Common myeloid progenitor, CD34-positive (primary cell): ENCODE data around the gene CCDC122.
A peak's percentile ranks its signal among the peaks of the same experiment; 100 is the strongest.

Source experiments
- CTCF ChIA-PET: fragments of 350-600 bp; sonication (Branson Sonifier 250); formaldehyde crosslinking; loops from one replicate; lab custom pipeline; 2021; ENCODE audit warnings: antibody characterized with exemption; lab: Charles Lee
- POLR2A ChIA-PET: fragments of 350-600 bp; sonication (Branson Sonifier 250); formaldehyde crosslinking; loops from one replicate; lab custom pipeline; 2021; ENCODE audit warnings: antibody characterized with exemption; lab: Charles Lee
- DNase-seq, 3 donors: peaks; one replicate each; pipeline versions ENCODE4 v3.0.0 to v3.0.0-alpha.2; 2013
- H3K27ac ChIP-seq, 2 experiments: 1 replicate in 1 of 2; 2 replicates in 1 of 2; pipeline ENCODE4 v1.7.0; 2013; ENCODE audit warnings: inconsistent platforms in 2 of 2, low read length in 2 of 2, mild to moderate bottlenecking in 2 of 2, low read depth in 1 of 2, moderate library complexity in 1 of 2; ENCODE audit not compliant: severe bottlenecking in 2 of 2, insufficient read depth in 1 of 2, poor library complexity in 1 of 2
- H3K27me3 ChIP-seq, 5 experiments: replicated peaks in 2 of 5; 1 replicate in 3 of 5; 2 replicates in 2 of 5; pipeline versions ENCODE4 v1.6.1 to v1.7.0; 2013; ENCODE audit warnings: low read length in 4 of 5, mild to moderate bottlenecking in 2 of 5, moderate library complexity in 2 of 5, inconsistent platforms in 1 of 5; ENCODE audit not compliant: insufficient read depth in 5 of 5, control insufficient read depth in 4 of 5
- H3K36me3 ChIP-seq, 4 experiments: 1 replicate in 2 of 4; 2 replicates in 2 of 4; pipeline versions ENCODE4 v1.6.1 to v1.7.0; 2013; ENCODE audit warnings: low read length in 3 of 4, control low read depth in 1 of 4, mild to moderate bottlenecking in 1 of 4; ENCODE audit not compliant: control insufficient read depth in 4 of 4, insufficient read depth in 4 of 4
- H3K4me1 ChIP-seq, 4 experiments: 1 replicate in 3 of 4; 2 replicates in 1 of 4; pipeline versions ENCODE4 v1.6.1 to v1.7.1; 2013; ENCODE audit warnings: low read length in 3 of 4, mild to moderate bottlenecking in 3 of 4, control low read depth in 1 of 4, inconsistent platforms in 1 of 4, moderate library complexity in 1 of 4; ENCODE audit not compliant: control insufficient read depth in 4 of 4, insufficient read depth in 4 of 4; ENCODE audit errors: control extremely low read depth in 1 of 4
- H3K4me3 ChIP-seq, 7 experiments: 1 replicate in 4 of 7; 2 replicates in 3 of 7; pipeline versions ENCODE4 v1.5.1 to v1.7.0; 2013; ENCODE audit warnings: mild to moderate bottlenecking in 7 of 7, low read length in 6 of 7, moderate library complexity in 6 of 7, inconsistent platforms in 2 of 7, low read depth in 2 of 7, control low read depth in 1 of 7; ENCODE audit not compliant: insufficient read depth in 4 of 7, control insufficient read depth in 1 of 7; ENCODE audit errors: extremely low read depth in 1 of 7
- H3K9me3 ChIP-seq, 5 experiments: 1 replicate in 4 of 5; 2 replicates in 1 of 5; pipeline versions ENCODE4 v1.6.1 to v1.7.1; 2013; ENCODE audit warnings: low read length in 4 of 5, mild to moderate bottlenecking in 2 of 5, inconsistent platforms in 1 of 5, low read depth in 1 of 5, moderate library complexity in 1 of 5; ENCODE audit not compliant: control insufficient read depth in 4 of 5, insufficient read depth in 2 of 5; ENCODE audit errors: control extremely low read depth in 1 of 5
- WGBS: methylation state at CpG from one replicate; pipeline ENCODE4 v1.1.5; 2013; ENCODE audit not compliant: insufficient coverage; 5-methylcytosine and 5-hydroxymethylcytosine counted together

CCDC122 gene

DNA sequence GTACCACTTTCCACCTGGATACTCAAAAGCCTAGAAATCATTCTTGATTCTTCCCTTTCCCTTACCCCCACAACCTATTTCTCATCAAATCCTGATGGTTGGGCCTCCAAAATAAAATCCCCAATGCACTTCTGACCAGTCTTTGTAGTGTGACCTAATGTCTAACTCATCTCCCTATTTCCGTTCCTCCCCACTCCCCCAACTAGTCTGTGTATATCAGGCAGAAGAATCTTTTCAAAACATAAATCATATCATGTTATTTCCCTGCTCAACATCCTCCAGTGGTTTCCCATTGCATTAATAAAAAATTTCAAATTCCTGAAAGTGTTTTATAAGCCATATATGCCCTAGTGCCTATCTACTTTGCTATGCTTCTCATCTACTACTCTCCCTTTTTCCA, 17.7 kb downstream of the CCDC122 start:
- Histone ChIP-seq H3K36me3 (peaks cover 0 to 2% (median 0%) of the 10 kb centered on the region in 4 experiments), H3K9me3 (peaks cover 0 to 7% (median 0%) of the 10 kb centered on the region in 5 experiments), H3K4me1 (no peaks in the 10 kb centered on the region), H3K27me3 (no peaks in the 10 kb centered on the region), H3K4me3 (no peak overlapping the region), H3K27ac (no peak overlapping the region)
- CTCF ChIA-PET, result no interaction called here
- WGBS, result no CpG with 5 or more reads among the region's 1 CpG
- no peak for DNase-seq
- POLR2A ChIA-PET, result no interaction called here

DNA sequence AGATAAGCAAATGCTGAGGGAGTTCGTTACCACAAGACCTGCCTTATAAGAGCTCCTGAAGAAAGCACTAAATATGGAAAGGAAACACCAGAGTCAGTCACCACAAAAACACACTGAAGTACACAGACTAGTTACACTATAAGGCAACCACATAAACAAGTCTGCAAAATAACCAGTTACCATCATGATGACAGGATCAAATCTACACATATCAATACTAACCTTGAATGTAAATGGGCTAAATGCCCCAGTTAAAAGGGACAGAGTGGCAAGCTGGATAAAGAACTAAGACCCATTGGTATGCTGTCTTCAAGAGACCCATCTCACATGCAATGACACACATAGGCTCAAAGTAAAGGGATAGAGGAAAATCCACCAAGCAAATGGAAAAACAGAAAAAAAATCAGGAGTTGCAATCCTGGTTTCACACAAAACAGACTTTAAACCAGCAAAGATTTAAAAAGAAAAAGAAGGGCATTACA, 26.6 kb downstream of the CCDC122 start:
- ChIA-PET CTCF (no interaction called here), POLR2A (no interaction called here)
- Histone ChIP-seq H3K4me3 (no peak overlapping the region), H3K36me3 (peaks cover 0 to 15% (median 0%) of the 10 kb centered on the region in 4 experiments), H3K9me3 (peaks cover 3 to 55% (median 24%) of the 10 kb centered on the region in 5 experiments), H3K27ac (no peak overlapping the region), H3K4me1 (peaks cover 0 to 6% (median 0%) of the 10 kb centered on the region in 4 experiments), H3K27me3 (no peaks in the 10 kb centered on the region)
- 100% methylated on average over 1 of the region's 1 CpG for WGBS
- peak in 2 of 3 donors; percentile 21 to 25 for DNase-seq

DNA sequence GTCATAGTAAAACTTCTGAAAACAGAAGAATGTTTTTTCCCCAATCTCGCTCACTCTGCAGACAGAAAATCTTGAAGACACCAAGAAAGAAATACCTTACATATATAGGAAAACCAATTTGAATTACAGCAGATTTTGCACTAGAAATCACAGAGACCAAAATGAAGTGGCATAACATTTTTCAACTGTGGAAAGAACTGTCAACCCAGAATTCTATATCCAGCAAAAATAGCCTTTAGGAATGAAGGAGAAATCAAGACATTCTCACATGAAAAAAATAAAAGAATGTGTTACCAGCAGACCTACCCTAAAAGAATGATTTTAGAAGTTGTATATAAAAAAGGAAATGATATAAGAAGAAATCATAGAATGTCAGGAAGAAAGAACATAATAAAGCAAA, 28.7 kb downstream of the CCDC122 start:
- H3K9me3 ChIP-seq, result peaks cover 3 to 58% (median 24%) of the 10 kb centered on the region in 5 experiments
- CTCF ChIA-PET, result no interaction called here
- peaks cover 0 to 11% (median 0%) of the 10 kb centered on the region in 4 experiments for H3K4me1 ChIP-seq
- peak; percentile 10 to 62 (median 60) for DNase-seq
- H3K27me3 ChIP-seq, result no peaks in the 10 kb centered on the region
- WGBS, result 100% methylated on average over 1 of the region's 1 CpG
- no peak overlapping the region for H3K4me3 ChIP-seq
- no peak overlapping the region for H3K27ac ChIP-seq
- POLR2A ChIA-PET, result no interaction called here
- H3K36me3 ChIP-seq, result peaks cover 0 to 15% (median 0%) of the 10 kb centered on the region in 4 experiments

DNA sequence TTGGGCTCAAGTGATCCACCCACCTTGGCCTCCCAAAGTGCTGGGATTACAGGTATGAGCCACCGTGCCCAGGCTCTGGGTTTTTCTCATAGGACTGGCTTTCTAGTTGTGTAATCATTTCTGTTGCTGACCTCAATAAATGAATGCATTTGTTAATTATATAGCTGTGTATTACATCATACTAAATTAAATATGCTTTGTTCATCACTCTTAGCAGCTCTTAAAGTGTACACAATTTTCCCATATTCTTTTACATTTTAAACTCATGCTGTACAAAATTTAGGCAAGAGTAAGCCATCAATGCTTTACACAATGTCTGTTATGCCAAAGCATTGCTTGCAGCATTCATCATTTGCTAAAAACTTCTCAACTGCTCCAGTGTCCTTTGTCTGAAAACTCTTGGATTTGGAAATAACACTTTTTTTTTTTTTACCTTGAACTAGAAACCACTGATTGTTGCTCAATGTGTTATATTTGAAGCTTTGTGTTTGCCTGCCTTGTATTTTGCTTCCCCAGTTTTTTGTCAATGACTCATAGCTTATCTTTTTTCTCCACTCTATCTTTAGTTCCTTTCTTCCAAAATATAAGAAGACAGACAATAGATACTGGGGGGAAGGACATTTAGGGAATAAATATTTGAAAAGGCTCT, 31.4 kb downstream of the CCDC122 start:
- no peaks in the 10 kb centered on the region for H3K27me3 ChIP-seq
- peaks cover 0 to 14% (median 0%) of the 10 kb centered on the region in 4 experiments for H3K36me3 ChIP-seq
- H3K27ac ChIP-seq, result no peak overlapping the region
- ChIA-PET POLR2A (no interaction called here), CTCF (interaction anchor here (1.2 to 1.4 kb wide), 2 partner anchors 13 to 25 kb away, joined by 3 to 4 read pairs; no protein-coding TSS in a partner anchor)
- H3K9me3 ChIP-seq, result peaks cover 3 to 49% (median 19%) of the 10 kb centered on the region in 5 experiments
- no peak overlapping the region for H3K4me3 ChIP-seq
- H3K4me1 ChIP-seq, result peaks cover 0 to 11% (median 0%) of the 10 kb centered on the region in 4 experiments
- WGBS, result no CpG with 5 or more reads among the region's 1 CpG
- peak in 2 of 3 donors; percentile 59 to 65 for DNase-seq

DNA sequence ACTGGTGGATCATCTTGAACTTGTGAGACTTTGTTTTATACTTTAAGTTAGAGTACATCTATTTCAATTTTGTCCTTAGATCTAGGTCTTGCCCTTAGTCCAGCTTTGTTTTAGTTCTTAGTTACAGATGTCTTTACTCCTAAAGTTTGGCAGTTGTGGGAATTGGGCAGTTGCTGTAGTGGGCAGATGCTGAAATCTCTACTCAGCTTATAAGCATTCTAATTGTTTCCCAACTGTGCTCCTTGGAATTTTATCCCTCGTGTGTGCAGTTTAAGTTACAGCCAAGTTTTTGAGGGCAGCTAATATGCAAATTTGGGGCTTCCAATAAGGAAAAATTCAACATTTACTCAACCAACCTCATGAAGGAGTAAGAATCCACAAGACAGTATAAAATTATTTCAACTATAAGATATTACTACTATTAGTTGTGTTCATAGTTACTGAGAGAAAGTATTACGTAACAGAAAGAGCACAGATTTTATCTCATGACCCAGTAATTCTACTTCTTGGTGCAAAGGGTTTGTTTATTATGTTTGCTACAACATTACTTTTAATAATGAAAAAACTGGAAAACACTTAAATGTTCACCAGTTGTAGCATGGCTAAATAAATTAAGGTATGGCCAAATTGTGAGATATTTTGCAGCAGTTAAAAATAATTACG, 32.9 kb downstream of the CCDC122 start:
- Histone ChIP-seq H3K9me3 (peaks cover 4 to 37% (median 11%) of the 10 kb centered on the region in 5 experiments), H3K27ac (no peak overlapping the region), H3K4me1 (peaks cover 0 to 11% (median 0%) of the 10 kb centered on the region in 4 experiments), H3K36me3 (peaks cover 0 to 7% (median 0%) of the 10 kb centered on the region in 4 experiments), H3K27me3 (no peaks in the 10 kb centered on the region), H3K4me3 (no peak overlapping the region)
- CTCF ChIA-PET, result no interaction called here
- DNase-seq, result no peak
- 100% methylated on average over 1 of the region's 3 CpGs for WGBS
- POLR2A ChIA-PET, result no interaction called here

DNA sequence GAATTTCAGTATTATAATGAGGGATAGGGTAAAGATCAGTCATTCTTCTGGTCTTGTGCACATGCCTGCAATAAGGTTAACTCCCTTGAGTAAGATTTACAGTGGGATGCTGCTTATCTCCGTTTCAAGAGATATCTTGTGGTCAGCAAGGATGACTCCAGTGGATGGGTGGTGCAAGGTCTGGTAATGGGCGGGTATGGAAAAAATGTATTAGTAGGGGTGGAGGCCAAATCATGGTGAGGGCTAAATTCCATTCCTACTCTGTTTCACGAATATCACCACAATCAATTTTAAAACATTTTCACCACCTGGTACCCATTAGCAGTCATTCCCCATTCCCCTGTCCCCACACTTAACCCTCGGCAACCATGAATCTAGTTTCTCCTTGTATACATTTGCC, 40.6 kb downstream of the CCDC122 start:
- H3K27ac ChIP-seq, result no peak overlapping the region
- H3K4me1 ChIP-seq, result no peaks in the 10 kb centered on the region
- H3K27me3 ChIP-seq, result no peaks in the 10 kb centered on the region
- CTCF ChIA-PET, result interaction anchor here (1.0 to 1.7 kb wide), 2 partner anchors 22 to 534 kb away, joined by 3 read pairs; no protein-coding TSS in a partner anchor
- WGBS, result 100% methylated on average over 1 of the region's 4 CpGs
- DNase-seq, result no peak
- H3K36me3 ChIP-seq, result no peaks in the 10 kb centered on the region
- H3K9me3 ChIP-seq, result peaks cover 0 to 4% (median 0%) of the 10 kb centered on the region in 5 experiments
- POLR2A ChIA-PET, result interaction anchor here (0.5 kb wide), 1 partner anchor 23 kb away, joined by 3 read pairs; no protein-coding TSS in a partner anchor
- H3K4me3 ChIP-seq, result no peak overlapping the region

DNA sequence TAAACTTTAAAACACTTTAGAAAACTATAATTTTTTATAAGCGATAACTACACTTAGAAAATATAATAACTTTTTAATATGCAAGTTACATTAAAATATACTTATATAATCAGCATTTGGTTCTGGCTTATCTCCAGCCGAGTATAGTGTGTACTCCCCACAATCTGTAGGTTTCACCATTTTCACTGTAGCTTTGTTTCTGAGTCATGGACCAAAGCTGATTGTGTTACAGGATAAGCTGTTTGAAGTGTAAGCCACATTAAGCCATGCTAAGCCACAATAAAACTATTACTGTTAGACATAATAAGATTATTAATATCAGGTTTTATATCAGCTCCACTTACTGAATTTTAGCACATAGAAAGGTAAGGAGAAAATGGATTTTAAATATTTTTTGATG, 43.8 kb downstream of the CCDC122 start:
- ChIA-PET CTCF (no interaction called here), POLR2A (interaction anchor here (0.5 kb wide), 1 partner anchor 622 kb away, joined by 5 read pairs; no protein-coding TSS in a partner anchor)
- Histone ChIP-seq H3K36me3 (no peaks in the 10 kb centered on the region), H3K4me3 (no peak overlapping the region), H3K27ac (no peak overlapping the region), H3K4me1 (no peaks in the 10 kb centered on the region), H3K27me3 (no peaks in the 10 kb centered on the region), H3K9me3 (no peaks in the 10 kb centered on the region)
- DNase-seq, result no peak
- no CpG with 5 or more reads among the region's 2 CpGs for WGBS
